GM18867 (cell line): ENCODE measurements around the gene NXPH2.
A peak's percentile ranks its signal among the peaks of the same experiment; 100 is the strongest.

Experiments
- ATAC-seq: cut with Tn5 transposase; IDR thresholded peaks from one replicate; pipeline ENCODE4 v1.9.1; 2021; ENCODE audit warnings: mild to moderate bottlenecking, moderate library complexity; ENCODE audit not compliant: unreplicated experiment

The NXPH2 gene

GRCh38 chr2:138779781-138780445, at the start of gene NXPH2:
Gene NXPH2 (minus strand): TSS chr2:138780390. CDS start chr2:138780241, 149 bp downstream.
- ATAC-seq = no peak

- peak; percentile 79 for ATAC-seq
Observed at GRCh38 chr2:138829326-138829919, 49.2 kb upstream of the NXPH2 start.

GRCh38 chr2:138827426-138828054, 47.4 kb upstream of the NXPH2 start:
- peak; percentile 76 for ATAC-seq

- no peak for ATAC-seq
Observed at GRCh38 chr2:138823666-138824065, 43.5 kb upstream of the NXPH2 start.

GRCh38 chr2:138819964-138820363, 39.8 kb upstream of the NXPH2 start:
- no peak for ATAC-seq

GRCh38 chr2:138818556-138818955, 38.4 kb upstream of the NXPH2 start:
- no peak for ATAC-seq

- peak; percentile 78 for ATAC-seq
Observed at GRCh38 chr2:138814123-138814898, 34.1 kb upstream of the NXPH2 start.

- no peak for ATAC-seq
Observed at GRCh38 chr2:138811431-138811830, 31.2 kb upstream of the NXPH2 start.

- no peak for ATAC-seq
Observed at GRCh38 chr2:138794724-138795123, 14.5 kb upstream of the NXPH2 start.

GRCh38 chr2:138787053-138787666, 7.0 kb upstream of the NXPH2 start:
- no peak for ATAC-seq

GRCh38 chr2:138782383-138782782, 2.2 kb upstream of the NXPH2 start:
- ATAC-seq = peak; percentile 81

GRCh38 chr2:138780908-138781307, 718 bp upstream of the NXPH2 start:
- ATAC-seq = no peak

GRCh38 chr2:138780446-138780880, 273 bp upstream of the NXPH2 start:
- ATAC-seq = no peak

GRCh38 chr2:138779406-138779780, 797 bp downstream of the NXPH2 start:
- no peak for ATAC-seq

GRCh38 chr2:138777996-138778395, 2.2 kb downstream of the NXPH2 start:
- ATAC-seq = no peak

GRCh38 chr2:138775736-138776135, 4.5 kb downstream of the NXPH2 start:
- no peak for ATAC-seq

- ATAC-seq = no peak
Observed at GRCh38 chr2:138771534-138771933, 8.7 kb downstream of the NXPH2 start.

- no peak for ATAC-seq
Observed at GRCh38 chr2:138767101-138767500, 13.1 kb downstream of the NXPH2 start.

- ATAC-seq = no peak
Observed at GRCh38 chr2:138766464-138766863, 13.7 kb downstream of the NXPH2 start.

GRCh38 chr2:138763971-138764370, 16.2 kb downstream of the NXPH2 start:
- ATAC-seq = no peak

- no peak for ATAC-seq
Observed at GRCh38 chr2:138762533-138762932, 17.7 kb downstream of the NXPH2 start.
